ENCODE results near the gene HCRT. TPM values are rescaled to one million over a fixed set of nuclear protein-coding genes. Genes with fewer than 3 reads are reported as not detected.
A peak's percentile ranks its signal among the peaks of the same experiment; 100 is the strongest.

The HCRT gene
- total RNA-seq, 2 donors from 2014 or later, result not detected

- intact Hi-C loops (cut with DNase I), result no loop called here
- Histone ChIP-seq H3K4me1 (peaks cover 27% of the 10 kb centered on the region), H3K36me3 (no peaks in the 10 kb centered on the region), H3K9me3 (no peaks in the 10 kb centered on the region), H3K9ac (ENCODE audit: low read depth in 2 of 2, low read length in 2 of 2) (peak overlapping the region; percentile 43 to 62), H3K4me3 (peak overlapping the region; percentile 51), H3K27ac (peak overlapping the region; percentile 84), H3K27me3 (peaks cover 16% of the 10 kb centered on the region)
- TF ChIP-seq CTCF (IDR thresholded peaks at IDR 0.05), result no peak
- peak; percentile 62 for DNase-seq
Measured at GRCh38 chr17:42182927-42183734, 2.1 kb downstream of the HCRT start.

- intact Hi-C loops (cut with DNase I), result no loop called here
Measured at GRCh38 chr17:42181851-42182207, 3.4 kb downstream of the HCRT start.

GRCh38 chr17:42180922-42181850 lies 4.1 kb downstream of the HCRT start, which contains the start of gene KCNH4:
Gene KCNH4, minus strand, starts transcription at chr17:42181142. Its CDS starts 197 bp downstream, at chr17:42180945.
- H3K27ac ChIP-seq, result no peak within 1 kb of the TSS
- peak within 1 kb of the TSS; percentile 30 for H3K4me3 ChIP-seq
- H3K9me3 ChIP-seq, result no peaks in the 10 kb centered on the region
- TF ChIP-seq CTCF (IDR thresholded peaks at IDR 0.05), result peak; percentile 41
- intact Hi-C loops (cut with DNase I), result no loop called here
- no peaks in the 10 kb centered on the region for H3K36me3 ChIP-seq
- peaks cover 16% of the 10 kb centered on the region for H3K27me3 ChIP-seq
- peaks cover 27% of the 10 kb centered on the region for H3K4me1 ChIP-seq
- DNase-seq, result peak; percentile 74
- H3K9ac ChIP-seq (ENCODE audit: low read depth in 2 of 2, low read length in 2 of 2), result no peak within 1 kb of the TSS

More at GRCh38 chr17:42181851-42182207, 3.4 kb downstream of the HCRT start:
- Histone ChIP-seq H3K36me3 (no peaks in the 10 kb centered on the region), H3K27ac (no peak overlapping the region), H3K9ac (ENCODE audit: low read depth in 2 of 2, low read length in 2 of 2) (no peak overlapping the region), H3K4me3 (no peak overlapping the region), H3K9me3 (no peaks in the 10 kb centered on the region), H3K27me3 (peaks cover 16% of the 10 kb centered on the region), H3K4me1 (peaks cover 27% of the 10 kb centered on the region)
- no peak for DNase-seq
- no peak for TF ChIP-seq CTCF (IDR thresholded peaks at IDR 0.05)

- Histone ChIP-seq H3K9ac (ENCODE audit: low read depth in 2 of 2, low read length in 2 of 2) (no peak overlapping the region), H3K27ac (no peak overlapping the region), H3K27me3 (peaks cover 16% of the 10 kb centered on the region), H3K9me3 (no peaks in the 10 kb centered on the region), H3K36me3 (no peaks in the 10 kb centered on the region), H3K4me3 (peak overlapping the region; percentile 30), H3K4me1 (peaks cover 27% of the 10 kb centered on the region)
- intact Hi-C loops (cut with DNase I), result no loop called here
- no peak for TF ChIP-seq CTCF (IDR thresholded peaks at IDR 0.05)
- DNase-seq, result no peak
Measured at GRCh38 chr17:42180411-42180921, 4.8 kb downstream of the HCRT start.

GRCh38 chr17:42179911-42180410 lies 5.3 kb downstream of the HCRT start:
- intact Hi-C loops (cut with DNase I), result no loop called here
- Histone ChIP-seq H3K9me3 (no peaks in the 10 kb centered on the region), H3K4me1 (peaks cover 26% of the 10 kb centered on the region), H3K9ac (ENCODE audit: low read depth in 2 of 2, low read length in 2 of 2) (no peak overlapping the region), H3K36me3 (no peaks in the 10 kb centered on the region), H3K4me3 (no peak overlapping the region), H3K27ac (no peak overlapping the region), H3K27me3 (peaks cover 16% of the 10 kb centered on the region)
- TF ChIP-seq CTCF (IDR thresholded peaks at IDR 0.05), result no peak
- DNase-seq, result peak; percentile 60
